Stimulated activated naive B cell treated with anti-CD40 and anti-IgM and Interleukin-4, amounts not matched to agents 10 μg/mL and 1 μg/mL and 100 μg/mL, for 72 hours (primary cell): ENCODE measurements around the gene ZNF107.

Source experiments
- ATAC-seq, 2 donors: fragments of 150-1000 bp; cut with Tn5 transposase; replicated peaks; 2 replicates each; pipeline ENCODE4 v1.10.0; 2021; ENCODE audit warnings: moderate library complexity in 1 of 2
- DNase-seq: peaks from one replicate; pipeline ENCODE4 v3.0.0; 2021
- H3K27ac Mint-ChIP-seq: one replicate; pipeline ENCODE4 v1.8.0; 2022; ENCODE audit warnings: mild to moderate bottlenecking, mixed read lengths
- H3K27me3 Mint-ChIP-seq, 2 donors: one replicate each; pipeline ENCODE4 v1.8.0; 2022; ENCODE audit warnings: mixed read lengths in 2 of 2
- H3K36me3 Mint-ChIP-seq, 2 donors: one replicate each; pipeline ENCODE4 v1.8.0; 2022; ENCODE audit warnings: mixed read lengths in 2 of 2, mild to moderate bottlenecking in 1 of 2
- H3K4me1 Mint-ChIP-seq, 2 donors: one replicate each; pipeline ENCODE4 v1.8.0; 2022; ENCODE audit warnings: mixed read lengths in 2 of 2, mild to moderate bottlenecking in 1 of 2
- H3K4me3 Mint-ChIP-seq, 2 donors: one replicate each; pipeline ENCODE4 v1.8.0; 2022; ENCODE audit warnings: mild to moderate bottlenecking in 2 of 2, mixed read lengths in 2 of 2, moderate library complexity in 1 of 2
- H3K9me3 Mint-ChIP-seq, 2 donors: one replicate each; pipeline ENCODE4 v1.8.0; 2022; ENCODE audit warnings: mixed read lengths in 2 of 2, mild to moderate bottlenecking in 1 of 2

Gene ZNF107

DNA sequence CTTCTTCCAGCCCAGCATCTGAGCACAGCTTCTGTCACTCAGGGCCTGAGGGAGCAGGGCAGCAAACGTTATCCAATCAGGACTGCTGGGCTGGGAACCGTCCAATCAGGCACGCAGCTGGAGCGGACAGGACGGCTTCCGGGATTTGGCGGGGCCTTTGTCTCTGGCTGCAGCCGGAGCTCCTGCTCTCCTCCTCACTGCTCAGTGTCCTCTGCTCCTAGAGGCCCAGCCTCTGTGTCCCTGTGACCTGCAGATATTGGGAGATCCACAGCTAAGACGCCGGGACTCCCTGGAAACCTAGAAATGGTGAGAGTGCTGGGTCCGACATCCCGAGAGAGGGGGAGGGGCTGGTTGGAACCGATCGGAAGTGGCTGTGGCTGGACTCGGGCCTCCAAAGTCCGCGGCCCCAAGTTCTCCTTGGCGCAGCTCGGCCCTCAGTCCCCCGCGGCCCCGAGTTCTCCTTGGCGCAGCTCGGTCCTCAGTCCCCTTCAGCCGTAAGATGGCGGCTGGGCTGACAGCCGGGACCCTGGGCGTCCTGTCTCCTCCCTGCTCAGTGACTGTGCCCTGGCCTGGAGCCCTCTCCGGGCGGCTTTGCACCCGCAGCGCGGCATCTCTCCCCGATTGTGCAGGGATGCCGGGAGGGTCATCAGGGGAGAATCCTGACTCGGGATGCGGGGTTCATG, at the start of gene ZNF107:
TSS of gene ZNF107 (plus strand) at position 154 of the 683 bp plus-strand sequence. CDS start at position 304, 150 bp downstream.
- H3K27me3 Mint-ChIP-seq = no peaks in the 10 kb centered on the region
- DNase-seq (peak; percentile 89), ATAC-seq (peak; percentile 93 to 97)
- H3K27ac Mint-ChIP-seq = peak within 1 kb of the TSS; percentile 99
- peaks cover 7 to 8% of the 10 kb centered on the region in 2 donors for H3K9me3 Mint-ChIP-seq
- peaks cover 27 to 36% of the 10 kb centered on the region in 2 donors for H3K36me3 Mint-ChIP-seq
- peak within 1 kb of the TSS; percentile 96 to 99 for H3K4me3 Mint-ChIP-seq
- peaks cover 25 to 55% of the 10 kb centered on the region in 2 donors for H3K4me1 Mint-ChIP-seq

DNA sequence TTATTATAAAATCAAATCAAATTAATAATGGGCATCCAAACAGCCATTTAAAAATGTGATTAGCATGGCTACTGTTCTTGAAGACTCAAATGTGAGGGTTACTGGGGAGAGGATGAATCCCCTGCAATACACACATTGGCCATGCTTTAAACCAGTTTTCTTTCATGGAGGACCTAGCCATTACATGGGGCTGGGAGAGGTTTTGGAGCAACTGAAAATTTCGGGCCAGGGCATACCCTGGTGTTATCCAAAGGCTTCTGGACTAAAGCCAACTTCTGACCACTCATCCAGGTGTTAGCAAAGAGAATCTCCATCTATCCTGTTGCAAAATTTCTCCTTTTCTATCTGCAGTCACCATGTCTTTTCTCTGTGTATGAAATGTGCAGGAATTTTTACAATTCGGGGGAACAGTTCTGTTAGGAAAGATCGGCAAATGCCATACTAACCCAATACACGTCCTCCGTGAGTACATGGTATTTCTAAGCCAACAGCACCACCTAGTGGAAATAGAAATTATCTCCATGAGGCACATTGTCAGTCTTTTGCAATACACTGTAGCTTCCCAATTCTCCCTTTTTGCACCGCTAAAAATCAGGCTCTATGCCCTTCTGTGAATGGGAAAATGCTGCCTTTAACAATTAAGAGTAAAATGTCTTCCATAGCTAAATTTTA, 47.0 kb upstream of the ZNF107 start:
- Mint-ChIP-seq H3K27me3 (no peaks in the 10 kb centered on the region), H3K9me3 (peaks cover 5 to 6% of the 10 kb centered on the region in 2 donors), H3K27ac (no peak overlapping the region), H3K4me1 (no peaks in the 10 kb centered on the region), H3K4me3 (no peak overlapping the region), H3K36me3 (no peaks in the 10 kb centered on the region)
- ATAC-seq = peak; percentile 62 to 71
- DNase-seq = no peak

DNA sequence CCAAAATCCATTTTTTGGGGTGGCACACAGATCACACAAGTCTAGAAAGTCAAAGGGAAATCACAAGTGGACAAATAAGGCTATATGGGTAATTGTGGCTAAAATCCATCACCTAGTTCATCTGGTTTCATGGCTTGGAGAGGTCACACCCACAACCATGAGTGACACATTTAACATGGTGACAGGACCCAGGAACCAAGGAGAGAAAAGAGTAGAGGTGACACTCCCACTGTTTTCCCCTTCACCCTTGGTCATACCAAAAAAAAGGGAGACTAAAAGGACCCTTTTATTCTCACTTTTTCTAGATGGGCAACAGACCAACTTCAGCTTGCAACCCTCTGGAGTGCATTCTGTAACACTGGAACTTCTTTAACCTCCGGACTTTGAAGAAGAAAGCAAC, 46.2 kb upstream of the ZNF107 start:
- Mint-ChIP-seq H3K27ac (no peak overlapping the region), H3K36me3 (no peaks in the 10 kb centered on the region), H3K9me3 (peaks cover 5 to 6% of the 10 kb centered on the region in 2 donors), H3K27me3 (no peaks in the 10 kb centered on the region), H3K4me1 (no peaks in the 10 kb centered on the region), H3K4me3 (no peak overlapping the region)
- no peak for DNase-seq
- no peak for ATAC-seq

DNA sequence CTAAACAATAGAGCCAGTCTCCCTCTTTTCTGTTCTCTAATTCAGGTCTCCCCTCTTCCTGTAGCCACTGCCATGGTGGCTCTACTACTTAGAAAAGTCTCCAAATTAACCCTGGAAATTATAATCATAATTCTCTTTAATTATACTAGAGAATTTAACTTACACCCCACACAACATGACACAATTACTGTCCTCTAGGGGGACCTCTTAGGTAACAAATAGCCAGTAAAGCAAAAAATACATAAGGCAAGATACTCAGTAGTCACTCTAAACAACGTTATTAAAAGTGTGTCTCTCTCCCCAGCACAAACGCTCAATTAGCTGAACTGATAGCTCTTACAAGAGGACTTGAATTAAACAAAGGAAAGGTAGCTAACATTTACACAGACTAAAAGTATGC, 44.3 kb upstream of the ZNF107 start:
- peaks cover 2 to 12% of the 10 kb centered on the region in 2 donors for H3K4me1 Mint-ChIP-seq
- no peak overlapping the region for H3K27ac Mint-ChIP-seq
- DNase-seq (no peak), ATAC-seq (no peak)
- no peaks in the 10 kb centered on the region for H3K27me3 Mint-ChIP-seq
- no peaks in the 10 kb centered on the region for H3K36me3 Mint-ChIP-seq
- H3K4me3 Mint-ChIP-seq = no peak overlapping the region
- H3K9me3 Mint-ChIP-seq = peaks cover 5 to 6% of the 10 kb centered on the region in 2 donors

DNA sequence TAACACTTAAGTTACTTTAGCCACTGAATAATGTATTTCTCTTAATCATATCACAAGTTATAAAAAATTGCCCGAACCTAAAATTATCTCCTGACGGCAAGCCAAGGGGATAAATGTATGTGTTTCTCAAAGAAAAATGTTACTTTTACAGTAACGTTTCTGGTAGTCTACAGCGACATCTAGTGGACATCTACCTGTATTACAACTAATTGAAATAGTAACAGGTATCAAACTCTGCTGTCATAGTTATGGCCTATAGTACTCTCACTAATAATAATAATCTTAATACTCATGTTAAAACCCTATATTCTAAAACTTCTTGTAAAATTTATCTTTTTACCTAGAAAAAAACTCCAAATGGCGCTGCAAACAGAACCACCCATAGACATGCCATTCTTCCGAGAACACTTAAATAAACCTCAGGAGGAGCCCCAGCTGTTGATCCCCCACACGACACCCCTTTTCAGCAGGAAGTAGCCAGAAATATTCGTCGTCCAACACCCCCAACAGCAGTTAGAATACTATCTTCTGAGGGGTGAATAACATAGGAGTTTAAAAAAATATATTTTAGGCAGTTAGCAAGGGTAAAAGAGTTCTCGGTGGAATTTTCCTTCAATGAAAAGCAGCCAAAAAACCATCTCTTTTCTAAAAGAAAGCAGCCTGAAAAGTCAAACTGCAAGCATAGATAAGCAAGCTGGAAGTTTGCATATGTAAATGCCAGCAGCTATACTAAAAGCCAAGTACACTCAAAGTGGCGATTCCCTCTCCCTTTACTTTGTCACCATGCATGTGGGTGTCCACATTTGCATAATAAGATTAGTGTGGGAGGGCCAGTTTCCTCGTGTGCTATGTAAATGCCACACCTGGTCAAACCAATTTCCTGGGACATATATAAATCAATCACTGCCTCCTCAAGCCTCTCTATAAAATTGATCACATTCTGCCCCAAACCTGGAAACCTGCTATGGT, 40.5 kb upstream of the ZNF107 start:
- Mint-ChIP-seq H3K27ac (peak overlapping the region; percentile 27), H3K27me3 (no peaks in the 10 kb centered on the region), H3K9me3 (peaks cover under 1 to 2% of the 10 kb centered on the region in 2 donors), H3K36me3 (no peaks in the 10 kb centered on the region), H3K4me1 (peaks cover 2 to 12% of the 10 kb centered on the region in 2 donors), H3K4me3 (peak overlapping the region in 1 of 2 donors; percentile 55)
- peak; percentile 6 for DNase-seq
- peak; percentile 71 to 76 for ATAC-seq

DNA sequence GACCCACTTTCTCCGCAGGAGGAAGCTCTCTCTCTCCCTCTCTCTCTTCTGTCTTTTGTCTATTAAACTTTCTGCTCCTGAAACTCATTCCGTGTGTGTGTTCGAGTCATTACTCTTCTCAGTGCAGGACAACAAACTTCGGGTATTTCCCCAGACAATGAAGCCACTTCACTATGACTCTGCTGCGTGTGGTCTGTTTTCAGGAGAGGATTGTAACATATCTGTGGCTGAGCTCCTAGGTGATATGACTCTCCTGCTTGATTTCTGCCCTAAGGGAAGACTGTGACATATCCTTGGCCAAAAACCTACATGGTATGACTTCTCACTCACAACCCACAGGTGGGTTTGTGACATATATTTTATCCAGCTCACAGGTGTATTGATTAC, 39.9 kb upstream of the ZNF107 start:
- peak overlapping the region; percentile 27 for H3K27ac Mint-ChIP-seq
- no peaks in the 10 kb centered on the region for H3K36me3 Mint-ChIP-seq
- DNase-seq = peak; percentile 6
- H3K4me3 Mint-ChIP-seq = peak overlapping the region in 1 of 2 donors; percentile 55
- H3K9me3 Mint-ChIP-seq = no peaks in the 10 kb centered on the region
- H3K4me1 Mint-ChIP-seq = peaks cover 2 to 12% of the 10 kb centered on the region in 2 donors
- no peaks in the 10 kb centered on the region for H3K27me3 Mint-ChIP-seq
- ATAC-seq = peak; percentile 88 to 89

DNA sequence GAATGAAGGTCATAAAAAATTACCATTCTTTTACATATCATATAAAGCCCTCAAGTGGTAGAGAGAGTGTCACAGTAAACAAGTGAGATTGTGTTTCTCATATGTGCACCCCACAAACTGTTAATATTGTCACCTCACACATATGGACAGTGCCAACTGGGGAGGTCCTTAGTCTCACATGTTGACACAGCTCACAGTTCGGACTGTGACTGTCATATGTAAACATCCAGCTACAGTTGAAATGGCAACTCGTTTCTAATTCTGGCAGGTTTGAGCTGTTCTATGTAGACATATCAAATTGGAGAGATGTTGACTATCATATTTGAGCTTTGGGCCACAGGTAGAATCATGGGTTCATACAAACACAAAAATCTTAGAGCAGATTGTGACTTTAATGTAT, 39.4 kb upstream of the ZNF107 start:
- ATAC-seq (no peak), DNase-seq (no peak)
- no peaks in the 10 kb centered on the region for H3K27me3 Mint-ChIP-seq
- H3K4me1 Mint-ChIP-seq = peaks cover 2 to 12% of the 10 kb centered on the region in 2 donors
- H3K36me3 Mint-ChIP-seq = no peaks in the 10 kb centered on the region
- no peak overlapping the region for H3K4me3 Mint-ChIP-seq
- no peak overlapping the region for H3K27ac Mint-ChIP-seq
- no peaks in the 10 kb centered on the region for H3K9me3 Mint-ChIP-seq

DNA sequence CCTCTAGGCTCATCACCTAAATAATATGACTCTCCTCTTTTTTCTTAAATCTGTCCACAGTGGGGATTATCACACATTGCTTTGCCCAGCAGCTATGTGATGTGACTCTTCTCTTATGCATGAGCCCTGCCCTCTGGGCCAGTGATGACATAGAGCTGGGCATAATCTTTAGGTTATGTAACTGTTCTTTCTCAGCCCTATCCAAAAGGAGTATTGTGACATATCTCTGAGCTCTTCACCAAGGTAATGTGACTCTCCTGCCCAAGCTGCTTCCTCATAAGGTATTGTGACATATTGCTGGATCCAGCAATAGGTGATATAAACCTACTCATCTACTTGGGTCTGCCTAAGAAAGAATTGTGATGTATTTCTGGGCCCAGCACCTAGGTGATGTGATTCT, 37.7 kb upstream of the ZNF107 start:
- ATAC-seq = no peak
- no peak overlapping the region for H3K27ac Mint-ChIP-seq

DNA sequence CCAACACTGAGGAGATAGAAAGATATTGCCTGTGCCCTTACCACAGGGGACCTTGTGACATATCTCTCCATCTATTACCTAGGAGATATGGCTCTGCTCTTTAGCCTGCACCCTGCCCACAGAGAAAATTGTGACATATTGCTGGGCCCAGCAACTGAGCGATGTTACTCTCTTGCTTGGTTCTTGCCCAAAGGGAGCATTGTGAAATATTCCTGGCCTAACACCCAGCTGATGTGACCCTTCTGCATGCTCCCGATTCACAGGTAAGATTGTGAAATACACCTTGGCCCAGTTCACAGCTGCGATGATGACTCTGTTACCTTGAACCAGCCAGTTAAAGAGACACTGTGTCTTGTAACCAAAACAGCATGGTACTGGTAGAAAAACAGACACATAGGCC, 37.2 kb upstream of the ZNF107 start:
- Mint-ChIP-seq H3K9me3 (no peaks in the 10 kb centered on the region), H3K4me1 (peaks cover 2 to 12% of the 10 kb centered on the region in 2 donors), H3K4me3 (no peak overlapping the region), H3K27ac (no peak overlapping the region), H3K36me3 (no peaks in the 10 kb centered on the region), H3K27me3 (no peaks in the 10 kb centered on the region)
- ATAC-seq (no peak), DNase-seq (no peak)

More for the DNA sequence above, 37.7 kb upstream of the ZNF107 start:
- no peaks in the 10 kb centered on the region for H3K9me3 Mint-ChIP-seq
- H3K27me3 Mint-ChIP-seq = no peaks in the 10 kb centered on the region
- H3K4me3 Mint-ChIP-seq = no peak overlapping the region
- no peak for DNase-seq
- peaks cover 2 to 12% of the 10 kb centered on the region in 2 donors for H3K4me1 Mint-ChIP-seq
- no peaks in the 10 kb centered on the region for H3K36me3 Mint-ChIP-seq

DNA sequence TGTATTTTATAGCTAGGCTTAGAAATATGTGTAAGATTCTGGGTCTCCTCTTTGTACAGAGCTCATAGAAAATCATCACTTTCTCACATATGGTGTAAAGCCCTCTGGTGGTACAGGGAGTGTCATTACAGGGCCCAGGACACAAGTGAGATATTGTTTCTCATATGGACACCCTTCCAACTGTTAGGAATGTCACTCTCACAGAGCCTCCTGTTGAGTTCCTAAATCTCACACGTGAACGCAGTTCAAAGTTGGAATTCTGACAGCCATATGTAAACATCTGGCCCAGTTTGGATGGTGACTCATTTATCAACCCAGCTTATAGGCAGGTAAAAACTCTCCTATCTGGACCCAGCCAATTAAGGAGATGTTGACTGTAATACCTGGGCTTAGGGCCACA, 35.4 kb upstream of the ZNF107 start:
- DNase-seq (no peak), ATAC-seq (peak; percentile 49 to 51)
- no peaks in the 10 kb centered on the region for H3K36me3 Mint-ChIP-seq
- no peaks in the 10 kb centered on the region for H3K9me3 Mint-ChIP-seq
- H3K27me3 Mint-ChIP-seq = no peaks in the 10 kb centered on the region
- H3K27ac Mint-ChIP-seq = no peak overlapping the region
- H3K4me3 Mint-ChIP-seq = no peak overlapping the region
- H3K4me1 Mint-ChIP-seq = peaks cover 2 to 9% of the 10 kb centered on the region in 2 donors

DNA sequence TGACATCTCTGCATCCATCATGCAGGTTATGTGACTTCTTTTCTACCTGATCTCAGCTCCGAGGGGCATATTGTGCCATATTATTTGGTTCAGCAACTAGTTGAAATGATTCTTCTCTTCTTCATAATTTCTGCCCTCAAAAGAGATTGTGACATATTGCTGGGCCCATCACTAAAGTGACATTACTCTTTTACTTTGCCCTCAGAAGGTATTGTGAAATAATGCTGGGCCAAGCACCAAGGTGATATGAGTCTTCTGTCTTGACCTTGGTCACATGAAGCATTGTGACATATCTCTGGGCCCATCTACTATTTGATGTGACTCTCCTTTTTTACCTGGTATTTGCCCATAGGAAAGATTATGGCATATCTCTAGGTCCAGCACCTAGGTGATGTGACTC, 33.9 kb upstream of the ZNF107 start:
- DNase-seq = no peak
- no peaks in the 10 kb centered on the region for H3K9me3 Mint-ChIP-seq
- H3K4me1 Mint-ChIP-seq = no peaks in the 10 kb centered on the region
- H3K27me3 Mint-ChIP-seq = no peaks in the 10 kb centered on the region
- H3K27ac Mint-ChIP-seq = no peak overlapping the region
- H3K36me3 Mint-ChIP-seq = no peaks in the 10 kb centered on the region
- no peak for ATAC-seq
- no peak overlapping the region for H3K4me3 Mint-ChIP-seq

DNA sequence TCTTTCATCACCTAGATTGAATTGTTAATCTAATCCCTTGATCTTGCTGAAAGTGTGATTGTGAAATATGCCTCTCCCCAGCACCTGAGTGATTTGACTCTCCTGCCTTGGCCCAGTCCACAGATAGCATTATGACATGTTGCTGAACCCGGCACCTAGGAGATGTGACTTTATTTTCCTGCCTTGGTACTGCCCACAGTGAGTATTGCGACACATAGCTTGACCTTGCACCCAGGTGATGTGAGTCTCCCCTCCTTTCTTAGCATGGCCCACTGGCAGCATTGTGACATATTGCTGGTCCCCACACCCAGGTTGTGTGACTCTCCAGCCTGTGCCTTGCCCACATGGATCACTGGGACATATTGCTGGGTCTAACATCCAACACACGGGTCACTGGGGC, 32.5 kb upstream of the ZNF107 start:
- ATAC-seq = no peak
- Mint-ChIP-seq H3K36me3 (no peaks in the 10 kb centered on the region), H3K27me3 (no peaks in the 10 kb centered on the region), H3K27ac (no peak overlapping the region), H3K4me1 (no peaks in the 10 kb centered on the region), H3K9me3 (no peaks in the 10 kb centered on the region), H3K4me3 (no peak overlapping the region)
- no peak for DNase-seq

DNA sequence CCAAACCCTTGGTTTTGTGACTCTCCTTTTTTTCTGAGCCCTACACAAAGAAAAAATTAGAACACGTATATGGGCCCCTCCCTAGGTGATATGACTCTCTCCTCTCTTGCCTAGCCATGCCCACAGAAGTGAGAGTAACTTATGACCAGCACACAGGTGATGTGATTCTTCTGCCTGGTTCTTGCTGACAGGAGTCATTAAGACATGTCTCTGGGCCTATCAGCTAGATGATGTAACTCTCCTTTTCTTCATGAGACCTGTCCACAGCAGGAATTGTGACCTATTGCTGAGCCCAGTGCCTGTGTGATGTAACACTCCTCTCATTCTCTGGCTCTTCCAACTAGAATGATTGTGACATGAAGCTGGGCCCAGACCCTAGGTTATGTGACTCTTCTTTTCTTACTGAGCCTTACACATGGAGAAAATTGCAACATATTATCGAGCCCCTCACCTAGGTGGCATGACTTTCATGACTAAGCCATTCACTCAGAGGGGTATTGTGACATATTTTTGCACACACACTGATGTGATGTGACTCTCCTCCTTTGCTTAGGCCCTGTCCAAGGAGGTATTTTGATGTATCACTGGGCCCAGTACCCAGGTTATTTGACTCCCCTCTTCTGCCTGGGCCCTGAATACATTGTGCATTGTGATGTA, 31.4 kb upstream of the ZNF107 start:
- no peak for DNase-seq
- Mint-ChIP-seq H3K27me3 (no peaks in the 10 kb centered on the region), H3K27ac (no peak overlapping the region), H3K4me1 (no peaks in the 10 kb centered on the region), H3K36me3 (no peaks in the 10 kb centered on the region), H3K4me3 (no peak overlapping the region), H3K9me3 (peaks cover 0 to 5% of the 10 kb centered on the region in 2 donors)
- no peak for ATAC-seq

DNA sequence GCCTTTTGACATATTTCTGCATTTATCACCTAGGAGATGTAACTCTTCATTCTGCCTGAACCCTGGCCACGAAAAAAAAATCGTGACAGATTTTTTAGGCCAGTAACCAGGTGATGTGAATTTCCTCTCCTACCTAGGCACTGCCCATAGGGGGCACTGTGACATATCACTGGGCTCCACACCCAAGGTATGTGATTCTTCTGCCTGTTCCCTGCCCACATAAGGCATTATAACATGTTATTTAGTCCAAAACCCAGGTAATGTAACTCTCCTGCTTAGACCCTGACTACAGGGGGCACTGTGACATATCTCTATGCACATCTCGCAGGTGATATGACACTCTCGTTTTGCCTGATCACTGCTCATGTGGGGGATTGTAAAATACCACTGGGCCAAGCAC, 29.5 kb upstream of the ZNF107 start:
- Mint-ChIP-seq H3K4me3 (no peak overlapping the region), H3K9me3 (peaks cover 0 to 5% of the 10 kb centered on the region in 2 donors), H3K27ac (no peak overlapping the region), H3K4me1 (no peaks in the 10 kb centered on the region), H3K36me3 (no peaks in the 10 kb centered on the region), H3K27me3 (no peaks in the 10 kb centered on the region)
- ATAC-seq = peak; percentile 22 to 29
- no peak for DNase-seq
